ENCODE data around the gene ZACN. TPM values are rescaled to one million over a fixed set of nuclear protein-coding genes. Genes with fewer than 3 reads are reported as not detected.

ZACN gene
- total RNA-seq, 2 donors from 2014 or later, result not detected

- TF ChIP-seq CTCF (IDR thresholded peaks at IDR 0.05) (no peak), POLR2A (IDR thresholded peaks at IDR 0.05) (no peak)
- peaks cover 13 to 60% of the 10 kb centered on the region in 2 donors for H3K36me3 ChIP-seq (replicated peaks in 1 of 2; ENCODE audit: insufficient read depth in 1 of 2, low read depth in 2 of 2)
- DNase-seq (no peak), ATAC-seq (no peak)
- H3K27me3 ChIP-seq, result no peaks in the 10 kb centered on the region
- H3K9me3 ChIP-seq, result no peaks in the 10 kb centered on the region
- H3K27ac ChIP-seq, result no peak overlapping the region
- intact Hi-C loops (cut with DNase I), result no loop called here
- H3K4me3 ChIP-seq, result no peak overlapping the region
- no peaks in the 10 kb centered on the region for H3K4me1 ChIP-seq
- 90 to 94% methylated on average over 9 of the region's 9 CpGs for WGBS, 2 donors
Measured at GRCh38 chr17:76086384-76086783, 7.4 kb downstream of the ZACN start.

DNA sequence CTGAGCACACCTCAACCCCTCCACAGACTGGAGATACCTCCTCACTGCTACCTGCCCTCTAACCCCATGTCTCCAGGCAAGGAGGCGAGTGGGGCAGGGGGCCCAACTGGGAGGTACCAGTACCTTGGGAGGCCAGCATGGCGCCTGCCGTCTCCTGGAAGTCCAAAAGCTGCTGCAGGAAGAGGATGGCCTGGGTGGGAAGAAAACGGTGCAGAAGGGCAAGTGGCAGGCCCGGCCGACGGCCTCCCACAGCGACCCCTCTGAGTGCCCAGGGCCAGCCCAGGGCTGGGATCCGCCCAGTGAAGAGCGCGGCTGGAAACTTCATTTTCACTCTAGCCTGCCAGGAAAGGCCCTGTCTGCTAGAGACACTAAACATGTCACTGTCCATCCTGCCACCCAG, 8.5 kb downstream of the ZACN start:
- Histone ChIP-seq H3K27ac (no peak overlapping the region), H3K4me3 (no peak overlapping the region), H3K27me3 (no peaks in the 10 kb centered on the region), H3K4me1 (no peaks in the 10 kb centered on the region), H3K36me3 (replicated peaks in 1 of 2; ENCODE audit: insufficient read depth in 1 of 2, low read depth in 2 of 2) (peaks cover 13 to 60% of the 10 kb centered on the region in 2 donors), H3K9me3 (no peaks in the 10 kb centered on the region)
- intact Hi-C loops (cut with DNase I), result no loop called here
- DNase-seq, result no peak
- ATAC-seq, result no peak
- no peak for TF ChIP-seq POLR2A (IDR thresholded peaks at IDR 0.05)
- TF ChIP-seq CTCF (IDR thresholded peaks at IDR 0.05), result no peak
- 95% methylated on average over 11 of the region's 11 CpGs; no CpG with 5 or more reads in 1 of the 2 donors for WGBS, 2 donors

DNA sequence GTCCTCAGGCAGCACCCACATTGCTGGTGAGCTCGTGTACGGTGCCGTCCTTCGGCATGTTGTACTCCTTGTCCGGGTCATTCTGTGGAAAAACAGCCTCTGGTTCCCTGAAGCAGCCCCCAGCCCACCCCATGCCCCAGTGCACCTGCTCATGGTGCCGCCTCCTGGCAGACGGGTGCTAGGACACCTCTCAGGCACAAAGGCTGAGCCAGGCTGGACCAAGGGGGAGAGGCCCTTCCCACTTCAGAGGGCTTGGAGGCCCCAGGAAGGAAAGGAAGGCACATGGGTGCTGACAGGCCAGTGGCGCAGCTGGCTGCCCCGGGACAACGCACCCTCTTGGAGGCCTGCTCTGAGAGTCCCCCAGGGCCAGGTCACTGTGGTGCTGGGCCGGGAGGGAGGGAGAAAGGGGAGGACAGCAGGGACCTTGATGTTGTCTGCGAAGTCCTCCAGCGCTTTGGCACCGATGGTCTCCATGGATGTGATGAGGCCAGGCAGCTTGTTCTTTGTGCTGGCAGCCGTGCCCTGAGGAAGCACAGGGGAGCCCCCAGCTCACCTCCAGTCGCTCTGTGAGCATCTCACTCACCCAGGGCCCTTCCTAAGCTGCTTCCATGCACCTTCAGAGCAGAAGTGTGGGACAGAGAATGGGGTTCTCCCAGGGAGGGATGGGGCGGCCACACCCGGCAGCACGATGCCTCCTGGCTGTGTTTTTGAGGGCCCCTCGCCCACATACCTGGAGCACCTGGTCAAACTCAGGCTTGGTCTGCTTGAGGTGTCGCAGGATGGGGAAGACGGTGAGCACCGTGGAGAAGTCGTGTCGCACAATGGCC, 9.3 kb downstream of the ZACN start:
- intact Hi-C loops (cut with DNase I), result no loop called here
- ATAC-seq (no peak), DNase-seq (no peak)
- no peaks in the 10 kb centered on the region for H3K4me1 ChIP-seq
- H3K36me3 ChIP-seq (replicated peaks in 1 of 2; ENCODE audit: insufficient read depth in 1 of 2, low read depth in 2 of 2), result peaks cover 13 to 60% of the 10 kb centered on the region in 2 donors
- no peaks in the 10 kb centered on the region for H3K9me3 ChIP-seq
- TF ChIP-seq POLR2A (IDR thresholded peaks at IDR 0.05) (no peak), CTCF (IDR thresholded peaks at IDR 0.05) (no peak)
- H3K27ac ChIP-seq, result no peak overlapping the region
- no peak overlapping the region for H3K4me3 ChIP-seq
- WGBS, 2 donors, result 88 to 94% methylated on average over 13 to 21 of the region's 25 CpGs
- H3K27me3 ChIP-seq, result no peaks in the 10 kb centered on the region

- H3K36me3 ChIP-seq (replicated peaks in 1 of 2; ENCODE audit: insufficient read depth in 1 of 2, low read depth in 2 of 2), result peaks cover 13 to 62% of the 10 kb centered on the region in 2 donors
- ATAC-seq, result no peak
- intact Hi-C loops (cut with DNase I), result no loop called here
- no peak overlapping the region for H3K27ac ChIP-seq
- no peak overlapping the region for H3K4me3 ChIP-seq
- no peaks in the 10 kb centered on the region for H3K27me3 ChIP-seq
- DNase-seq, result no peak
- H3K9me3 ChIP-seq, result no peaks in the 10 kb centered on the region
- 91 to 96% methylated on average over 15 to 25 of the region's 25 CpGs for WGBS, 2 donors
- no peaks in the 10 kb centered on the region for H3K4me1 ChIP-seq
- TF ChIP-seq CTCF (IDR thresholded peaks at IDR 0.05) (no peak), POLR2A (IDR thresholded peaks at IDR 0.05) (no peak)
Measured at GRCh38 chr17:76088868-76089576, 10.0 kb downstream of the ZACN start.
